HEK293T (cell line): Measurements from ENCODE around the gene LYRM4.
A peak's percentile ranks its signal among the peaks of the same experiment; 100 is the strongest.

ENCODE experiments used
- CTCF ChIA-PET: fragments of 350-600 bp; formaldehyde crosslinking; extraction: SDS; loops from one replicate; lab custom pipeline; 2021; ENCODE audit warnings: antibody characterized with exemption, inconsistent platforms; lab: Yijun Ruan, JAX
- POLR2A ChIA-PET: fragments of 350-600 bp; formaldehyde crosslinking; extraction: SDS; loops from one replicate; lab custom pipeline; 2020; ENCODE audit warnings: antibody characterized with exemption, inconsistent platforms; lab: Yijun Ruan, JAX
- DNase-seq: peaks from one replicate; pipeline ENCODE4 v3.0.0; 2012; ENCODE audit warnings: mixed read lengths; ENCODE audit errors: extremely low spot score
- ARNT ChIP-seq: fragments of 450-650 bp; IDR thresholded peaks from 2 replicates; pipeline ENCODE4 v1.6.1; 2017; ENCODE audit warnings: mild to moderate bottlenecking
- BHLHE40 ChIP-seq: fragments of 450-650 bp; IDR thresholded peaks from 2 replicates; pipeline ENCODE4 v1.6.1; 2016; ENCODE audit warnings: mild to moderate bottlenecking, moderate library complexity, borderline replicate concordance
- CTBP1 ChIP-seq: fragments of 450-650 bp; IDR thresholded peaks from 2 replicates; pipeline ENCODE4 v1.6.1; 2016; ENCODE audit warnings: borderline replicate concordance
- ELF4 ChIP-seq: fragments of 450-650 bp; IDR thresholded peaks from 2 replicates; pipeline ENCODE4 v1.6.1; 2017; ENCODE audit warnings: antibody characterized with exemption
- FOXA1 ChIP-seq: fragments of 450-650 bp; IDR thresholded peaks from 2 replicates; pipeline ENCODE4 v1.6.1; 2016; ENCODE audit warnings: mild to moderate bottlenecking
- FOXK2 ChIP-seq: fragments of 450-650 bp; IDR thresholded peaks from 2 replicates; pipeline ENCODE4 v1.6.1; 2016; ENCODE audit warnings: mild to moderate bottlenecking
- FOXM1 ChIP-seq: fragments of 450-650 bp; IDR thresholded peaks from 2 replicates; pipeline ENCODE4 v1.6.1; 2017; ENCODE audit warnings: mild to moderate bottlenecking, borderline replicate concordance
- HDGF ChIP-seq: fragments of 450-650 bp; IDR thresholded peaks from 2 replicates; pipeline ENCODE4 v1.6.1; 2017; ENCODE audit warnings: antibody characterized with exemption, borderline replicate concordance
- L3MBTL2 ChIP-seq: fragments of 450-650 bp; conservative IDR thresholded peaks from 2 replicates; pipeline ENCODE4 v1.6.1; 2016; ENCODE audit warnings: mild to moderate bottlenecking
- LEF1 ChIP-seq: fragments of 450-650 bp; IDR thresholded peaks from 2 replicates; pipeline ENCODE4 v1.6.1; 2017; ENCODE audit warnings: mild to moderate bottlenecking, borderline replicate concordance
- NFRKB ChIP-seq: fragments of 450-650 bp; IDR thresholded peaks from 2 replicates; pipeline ENCODE4 v1.6.1; 2016; ENCODE audit warnings: mild to moderate bottlenecking, moderate library complexity
- PKNOX1 ChIP-seq: fragments of 450-650 bp; IDR thresholded peaks from 2 replicates; pipeline ENCODE4 v1.6.1; 2016
- SP1 ChIP-seq: fragments of 450-650 bp; IDR thresholded peaks from 2 replicates; pipeline ENCODE4 v1.6.1; 2017
- SUZ12 ChIP-seq: fragments of 450-650 bp; IDR thresholded peaks from 2 replicates; pipeline ENCODE4 v1.6.1; 2016; ENCODE audit warnings: mild to moderate bottlenecking
- TARDBP ChIP-seq: fragments of 450-650 bp; IDR thresholded peaks from 2 replicates; pipeline ENCODE4 v1.6.1; 2016
- ZNF384 ChIP-seq: fragments of 450-650 bp; IDR thresholded peaks from 2 replicates; pipeline ENCODE4 v1.6.1; 2016

The LYRM4 gene

DNA sequence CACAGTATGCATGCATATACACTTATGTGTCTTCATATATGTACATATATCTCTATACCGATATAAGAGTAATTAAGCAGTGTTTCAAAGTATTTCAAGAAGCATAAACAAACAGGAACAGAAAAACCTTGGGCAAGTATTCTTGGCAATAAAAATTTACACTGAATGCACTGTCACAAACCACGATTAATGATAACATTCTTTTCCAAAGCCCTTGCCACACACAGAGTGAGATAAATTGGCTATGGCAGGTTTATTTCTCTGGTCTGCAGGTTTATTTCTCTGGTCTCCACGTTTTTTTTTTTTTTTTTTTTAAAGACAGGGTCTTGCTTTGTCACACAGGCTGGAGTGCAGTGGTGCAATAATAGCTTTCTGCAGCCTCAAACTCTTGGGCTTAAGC, 102.6 kb downstream of the LYRM4 start:
- POLR2A ChIA-PET: no interaction called here
- DNase-seq: no peak
- CTCF ChIA-PET: no interaction called here
- TF ChIP-seq ZNF384: 0 out of 2 replicates have a peak, but pooled peaks have one; percentile 23
- TF ChIP-seq CTBP1: no peak
- TF ChIP-seq PKNOX1: peak; percentile 32; the same call in 1 of the 2 replicates
- no peak for TF ChIP-seq ARNT

DNA sequence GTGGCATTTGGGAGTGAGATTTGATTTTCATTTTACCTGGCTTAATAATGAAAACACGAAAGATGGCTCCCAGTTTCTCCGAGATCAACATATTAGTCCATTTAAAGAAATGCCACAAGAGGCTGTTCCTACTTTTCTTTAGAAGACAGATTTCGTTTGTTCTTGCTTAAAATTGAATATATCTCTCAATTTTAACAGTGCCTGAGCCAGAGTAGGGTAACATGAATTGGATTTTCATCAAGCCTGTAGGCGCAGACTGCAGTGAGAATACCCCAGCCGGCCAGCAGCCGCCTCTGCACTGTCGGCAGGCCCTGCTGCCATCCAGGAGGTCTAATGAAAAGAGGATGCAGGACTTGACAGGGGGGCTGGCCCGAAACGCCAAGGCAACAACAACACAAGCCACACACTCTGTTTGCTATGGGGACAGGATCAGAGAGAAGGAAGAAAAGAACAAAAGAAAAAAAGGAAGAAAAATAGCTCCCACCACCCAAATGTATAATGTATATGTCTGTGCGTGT, 103.1 kb downstream of the LYRM4 start:
- no peak for DNase-seq
- ChIA-PET CTCF (no interaction called here), POLR2A (no interaction called here)
- TF ChIP-seq L3MBTL2: no peak
- TF ChIP-seq CTBP1: no peak
- no peak for TF ChIP-seq TARDBP
- TF ChIP-seq FOXM1: no peak
- no peak for TF ChIP-seq SP1
- TF ChIP-seq ELF4: no peak
- TF ChIP-seq SUZ12: no peak
- TF ChIP-seq ZNF384: no peak
- no peak for TF ChIP-seq HDGF
- TF ChIP-seq PKNOX1: no peak
- TF ChIP-seq LEF1: no peak
- no peak for TF ChIP-seq ARNT
- no peak for TF ChIP-seq FOXK2
- no peak for TF ChIP-seq NFRKB
- TF ChIP-seq BHLHE40: no peak
- no peak for TF ChIP-seq FOXA1

DNA sequence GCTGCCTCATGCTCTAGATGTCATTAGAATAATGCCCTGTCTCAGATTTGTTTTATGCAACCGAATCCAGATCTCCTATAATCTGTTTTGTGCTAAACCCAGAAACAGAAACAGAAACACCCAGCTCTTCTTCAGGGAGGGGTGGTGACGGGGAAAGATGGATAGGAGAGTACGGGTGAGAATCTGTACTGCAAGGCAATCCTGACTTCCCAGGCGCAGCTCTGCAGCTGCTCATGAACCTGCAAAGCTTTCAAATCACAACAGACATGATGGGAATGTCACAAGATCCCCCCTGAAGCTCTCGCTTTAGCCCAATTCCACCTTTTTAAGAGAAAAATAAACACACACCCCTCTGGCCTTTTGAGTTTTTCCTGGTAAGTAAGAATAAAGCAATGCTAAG, 104.1 kb downstream of the LYRM4 start:
- no peak for DNase-seq
- no peak for TF ChIP-seq FOXM1
- no peak for TF ChIP-seq BHLHE40
- TF ChIP-seq NFRKB: no peak
- TF ChIP-seq TARDBP: no peak
- TF ChIP-seq FOXA1: no peak
- no peak for TF ChIP-seq HDGF
- TF ChIP-seq PKNOX1: no peak
- TF ChIP-seq ARNT: no peak
- TF ChIP-seq ELF4: no peak
- ChIA-PET POLR2A (no interaction called here), CTCF (no interaction called here)

- DNase-seq: no peak
- TF ChIP-seq ZNF384 (no peak), LEF1 (no peak), TARDBP (no peak), L3MBTL2 (no peak), SUZ12 (no peak), PKNOX1 (no peak), SP1 (no peak)
- ChIA-PET POLR2A (no interaction called here), CTCF (no interaction called here)
Measured at GRCh38 chr6:5155906-5156305, 104.8 kb downstream of the LYRM4 start.

DNA sequence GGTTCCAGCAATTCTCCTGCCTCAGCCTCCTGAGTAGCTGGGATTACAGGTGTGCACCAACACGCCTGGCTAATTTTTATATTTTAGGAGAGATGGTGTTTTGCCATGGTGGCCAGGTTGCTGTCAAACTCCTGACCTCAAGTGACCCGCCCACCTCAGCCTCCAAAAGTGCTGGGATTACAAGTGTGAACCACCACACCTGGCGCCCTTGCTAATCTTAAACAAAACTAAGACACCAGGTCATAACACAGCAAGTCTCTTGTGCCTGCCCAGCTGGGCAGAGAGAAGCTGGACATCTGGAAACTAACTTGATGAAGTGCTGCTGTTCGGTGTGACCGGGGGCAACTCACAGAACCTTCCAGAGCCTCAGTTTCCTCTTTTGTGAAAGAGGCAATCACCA, 107.6 kb downstream of the LYRM4 start:
- no peak for DNase-seq
- CTCF ChIA-PET: no interaction called here
- TF ChIP-seq PKNOX1 (no peak), TARDBP (no peak), CTBP1 (no peak)
- POLR2A ChIA-PET: no interaction called here

DNA sequence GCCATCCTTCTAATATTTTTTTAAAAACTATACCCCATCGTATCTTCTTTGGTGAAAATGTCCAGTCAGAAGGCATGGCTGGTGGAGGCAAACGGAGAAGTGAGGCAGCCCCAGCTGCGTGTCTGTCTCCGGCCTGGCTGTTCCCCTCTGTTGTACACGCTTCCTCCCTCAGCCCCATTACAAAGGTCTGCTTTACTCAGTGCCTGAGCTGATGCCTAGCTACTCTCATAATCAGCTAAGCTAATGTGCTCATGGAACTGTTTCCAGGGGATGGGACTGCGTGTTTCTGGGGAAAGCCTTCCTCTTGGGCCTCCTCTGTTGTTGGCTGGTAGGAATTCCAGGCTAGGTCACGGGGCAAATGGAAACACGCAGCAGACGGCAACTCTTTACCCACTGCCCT, 108.3 kb downstream of the LYRM4 start:
- DNase-seq: no peak
- ChIA-PET CTCF (no interaction called here), POLR2A (no interaction called here)
- TF ChIP-seq SP1 (no peak), ZNF384 (no peak), LEF1 (no peak), BHLHE40 (no peak), FOXK2 (no peak), FOXA1 (no peak), HDGF (no peak), ELF4 (no peak), SUZ12 (no peak), FOXM1 (no peak), L3MBTL2 (no peak), CTBP1 (no peak), TARDBP (no peak), ARNT (no peak)
